CD4-positive, alpha-beta T cell treated with Interleukin-17A for 4 hours (primary cell): ENCODE measurements around the gene AP1B1.
A peak's percentile ranks its signal among the peaks of the same experiment; 100 is the strongest.

ENCODE experiments used
- DNase-seq: peaks from one replicate; pipeline ENCODE4 v3.0.0-alpha.2; 2020; ENCODE audit warnings: mixed read lengths

The AP1B1 gene

GRCh38 chr22:29311464-29312217 lies 76.7 kb downstream of the AP1B1 start:
- DNase-seq: no peak

- peak; percentile 48 for DNase-seq
Measured at GRCh38 chr22:29310863-29311339, 77.5 kb downstream of the AP1B1 start.

- no peak for DNase-seq
Measured at GRCh38 chr22:29310065-29310862, 78.1 kb downstream of the AP1B1 start.

- no peak for DNase-seq
Measured at GRCh38 chr22:29309332-29310064, 78.9 kb downstream of the AP1B1 start.

GRCh38 chr22:29308791-29309262 lies 79.5 kb downstream of the AP1B1 start:
- DNase-seq: peak; percentile 40

GRCh38 chr22:29308148-29308790 lies 80.1 kb downstream of the AP1B1 start:
- no peak for DNase-seq

GRCh38 chr22:29307596-29308147 lies 80.7 kb downstream of the AP1B1 start:
- DNase-seq: no peak

GRCh38 chr22:29306835-29307595 lies 81.4 kb downstream of the AP1B1 start:
- DNase-seq: peak; percentile 56

- peak; percentile 52 for DNase-seq
Measured at GRCh38 chr22:29306175-29306834, 82.1 kb downstream of the AP1B1 start, which contains the start of gene GAS2L1. Gene GAS2L1, plus strand, starts transcription at chr22:29306650. Its CDS starts 1,456 bp downstream, at chr22:29308106.

GRCh38 chr22:29305836-29306174 lies 82.6 kb downstream of the AP1B1 start:
- no peak for DNase-seq

GRCh38 chr22:29302681-29303465 lies 85.5 kb downstream of the AP1B1 start:
- DNase-seq: no peak

- no peak for DNase-seq
Measured at GRCh38 chr22:29302402-29302680, 86.0 kb downstream of the AP1B1 start.

GRCh38 chr22:29301716-29302401 lies 86.5 kb downstream of the AP1B1 start:
- DNase-seq: no peak

GRCh38 chr22:29300807-29301601 lies 87.4 kb downstream of the AP1B1 start:
- DNase-seq: no peak

GRCh38 chr22:29300467-29300806 lies 87.9 kb downstream of the AP1B1 start:
- no peak for DNase-seq

GRCh38 chr22:29299136-29299900 lies 89.1 kb downstream of the AP1B1 start:
- DNase-seq: no peak

- no peak for DNase-seq
Measured at GRCh38 chr22:29298641-29299040, 89.7 kb downstream of the AP1B1 start.

- DNase-seq: no peak
Measured at GRCh38 chr22:29292379-29292778, 96.0 kb downstream of the AP1B1 start.
